Myocyte (in vitro differentiated cells): ENCODE measurements around the gene SYT1. TPM values are rescaled to one million over a fixed set of nuclear protein-coding genes. Genes with fewer than 3 reads are reported as not detected.

Experiments
- DNase-seq: peaks from one replicate; pipeline ENCODE4 v3.0.0-alpha.2; 2012; ENCODE audit warnings: low read depth
- total RNA-seq: library from RNA; depleted of rRNA; stranded (reverse); fragments of >200 nt; gene quantifications from 2 replicates; pipeline ENCODE4 v1.2.3, GENCODE V29; 2014

The SYT1 gene
- total RNA-seq, 1 donor from 2014 or later: 29.6 TPM

DNA sequence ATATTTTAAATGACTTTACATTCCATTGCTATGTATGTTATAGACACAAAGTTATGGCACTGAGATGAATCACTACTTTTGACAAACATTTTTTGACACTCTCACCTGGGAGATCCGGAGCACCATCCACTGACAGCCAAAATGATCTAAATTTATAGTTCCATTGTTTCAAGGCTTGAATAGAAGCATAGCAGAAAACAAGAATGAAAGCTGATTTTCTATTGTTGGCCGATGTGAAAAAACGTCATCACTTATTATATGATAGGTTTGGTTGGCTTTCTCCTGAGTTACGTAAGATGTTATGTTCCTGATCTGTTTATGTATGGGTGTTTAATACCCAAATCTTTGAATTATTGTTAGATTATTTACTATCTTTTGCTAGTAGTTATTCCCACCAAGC, 520.0 kb downstream of the SYT1 start:
- DNase-seq: no peak

- DNase-seq: no peak
These were observed 523.4 kb downstream of the SYT1 start for GRCh38 chr12:79388011-79388410.

GRCh38 chr12:79393842-79394241, 529.3 kb downstream of the SYT1 start:
- DNase-seq: no peak

- DNase-seq: no peak
These were observed 533.0 kb downstream of the SYT1 start for GRCh38 chr12:79397609-79398008.

- no peak for DNase-seq
These were observed 535.9 kb downstream of the SYT1 start for GRCh38 chr12:79400481-79400880.

- no peak for DNase-seq
These were observed 538.0 kb downstream of the SYT1 start for GRCh38 chr12:79402606-79403005.

- no peak for DNase-seq
These were observed 542.4 kb downstream of the SYT1 start for GRCh38 chr12:79406993-79407392.

DNA sequence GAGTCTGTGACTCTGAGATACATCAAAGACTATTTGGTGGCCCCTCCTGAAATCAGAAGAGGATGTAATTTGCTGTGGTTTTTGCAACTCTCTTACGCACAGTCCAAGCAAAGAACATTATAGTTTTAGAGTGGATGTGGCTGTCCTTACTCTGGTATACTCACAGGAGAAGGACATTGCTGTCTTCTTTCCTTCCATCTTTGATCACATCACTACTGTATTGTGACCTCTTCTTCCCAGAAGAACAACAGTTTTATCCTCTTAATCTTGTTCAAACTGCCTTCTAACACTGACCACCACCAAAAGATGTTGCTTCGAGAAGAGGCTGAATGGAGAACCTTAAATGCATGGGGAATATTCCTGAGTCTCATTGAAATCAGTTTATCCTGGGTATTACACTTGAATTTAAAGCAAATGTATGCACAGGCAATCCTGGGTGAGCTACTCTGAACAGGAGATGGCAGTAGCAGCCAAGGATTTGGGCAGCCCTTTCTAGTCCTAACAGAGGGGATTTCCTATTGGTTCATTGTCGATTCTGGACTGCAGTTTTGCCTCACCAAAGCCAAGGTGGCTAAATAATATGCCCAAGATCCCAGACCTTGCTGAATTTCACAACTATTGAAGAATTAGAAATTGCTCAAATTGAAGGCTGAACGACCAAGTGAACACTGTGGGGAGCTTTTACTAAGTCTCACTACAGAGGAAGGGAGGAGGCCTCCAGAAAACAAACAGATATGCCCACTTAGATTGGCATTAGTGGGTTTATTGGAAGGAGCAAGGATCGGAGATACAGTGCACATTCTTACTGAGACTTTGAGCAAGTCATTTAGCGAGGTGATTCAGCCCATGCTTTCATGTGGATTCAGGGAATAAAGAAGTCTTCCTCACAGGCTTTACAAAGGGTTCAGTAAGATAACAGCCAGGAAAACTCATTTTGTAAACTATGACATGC, 543.4 kb downstream of the SYT1 start:
- DNase-seq: peak; percentile 80

- no peak for DNase-seq
These were observed 544.1 kb downstream of the SYT1 start for GRCh38 chr12:79408689-79409088.

DNA sequence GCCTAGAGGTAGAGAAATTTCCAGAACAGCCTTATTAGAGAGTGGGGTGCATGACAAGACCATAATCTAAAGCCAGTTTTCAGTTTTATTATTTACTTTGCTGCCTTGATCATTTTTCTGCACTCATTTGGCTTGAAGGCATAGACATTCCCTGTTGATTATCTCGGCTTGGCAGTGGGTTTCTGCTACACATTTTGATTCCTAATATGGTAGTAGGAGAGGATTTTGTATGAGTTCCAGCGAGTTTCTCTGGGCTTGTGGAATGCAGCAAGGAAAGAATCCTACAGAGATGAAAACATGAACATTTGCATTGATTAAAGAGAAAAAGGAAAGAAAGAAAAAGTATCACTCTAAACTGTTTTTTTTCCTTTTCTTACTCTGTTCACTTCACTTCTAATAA, 545.0 kb downstream of the SYT1 start:
- DNase-seq: peak; percentile 57

GRCh38 chr12:79411791-79412190, 547.2 kb downstream of the SYT1 start:
- DNase-seq: no peak

- DNase-seq: no peak
These were observed 549.2 kb downstream of the SYT1 start for GRCh38 chr12:79413796-79414195.

- no peak for DNase-seq
These were observed 549.7 kb downstream of the SYT1 start for GRCh38 chr12:79414252-79414651.

- no peak for DNase-seq
These were observed 550.7 kb downstream of the SYT1 start for GRCh38 chr12:79415321-79415720.

DNA sequence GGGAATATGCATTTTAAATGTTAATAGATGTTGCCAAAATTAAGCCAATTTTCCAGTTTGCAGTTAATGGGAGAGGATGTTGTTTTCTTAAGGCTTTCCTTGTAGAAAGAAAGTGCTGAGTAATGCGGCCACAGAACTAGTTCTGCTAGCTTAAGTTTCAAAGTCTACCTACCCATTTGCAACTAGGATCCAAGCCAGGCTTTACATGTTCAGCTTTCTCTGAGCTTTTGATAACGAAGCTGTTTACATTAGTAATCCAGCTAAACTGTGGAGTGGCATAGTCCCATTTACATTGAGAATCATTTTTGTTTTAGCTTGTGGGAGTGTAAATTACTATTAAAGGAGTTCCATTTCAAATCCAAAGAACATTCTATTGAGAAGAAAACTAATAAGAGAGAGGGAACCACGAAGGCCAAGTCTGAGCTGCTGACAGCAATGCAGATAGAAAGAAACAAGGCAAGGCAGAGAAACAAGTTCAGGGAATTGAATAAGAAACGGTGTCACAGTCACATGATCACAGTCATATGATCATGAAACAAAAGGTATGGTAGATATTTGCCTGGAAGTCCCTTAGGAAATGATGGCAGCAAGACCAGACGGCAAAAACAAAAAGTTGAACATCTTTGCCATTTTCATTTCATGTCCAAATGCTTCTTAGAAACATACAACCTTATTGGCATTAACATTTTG, 551.3 kb downstream of the SYT1 start:
- no peak for DNase-seq

DNA sequence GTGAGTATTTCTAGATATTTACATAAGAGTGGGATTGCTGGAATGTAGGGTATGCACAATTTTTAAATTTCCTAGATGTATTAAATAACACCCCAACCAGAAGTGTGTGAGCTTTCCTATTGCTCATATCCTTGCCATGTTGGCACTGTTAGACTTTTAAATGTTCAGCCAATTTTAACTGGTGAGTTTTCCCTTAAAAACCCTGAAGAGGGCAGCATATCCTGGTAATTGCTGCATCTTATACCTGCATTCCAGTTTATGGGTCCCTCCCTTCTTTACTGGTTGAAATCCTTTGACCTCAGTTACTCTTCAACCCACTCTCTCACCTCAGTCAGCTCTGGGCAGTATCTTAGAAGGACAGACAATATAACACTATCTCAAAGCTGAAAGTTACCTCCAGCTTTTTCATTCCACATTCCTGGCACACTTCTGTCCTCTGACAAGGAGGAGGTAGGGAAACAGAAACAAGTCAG, 555.6 kb downstream of the SYT1 start:
- peak; percentile 79 for DNase-seq

DNA sequence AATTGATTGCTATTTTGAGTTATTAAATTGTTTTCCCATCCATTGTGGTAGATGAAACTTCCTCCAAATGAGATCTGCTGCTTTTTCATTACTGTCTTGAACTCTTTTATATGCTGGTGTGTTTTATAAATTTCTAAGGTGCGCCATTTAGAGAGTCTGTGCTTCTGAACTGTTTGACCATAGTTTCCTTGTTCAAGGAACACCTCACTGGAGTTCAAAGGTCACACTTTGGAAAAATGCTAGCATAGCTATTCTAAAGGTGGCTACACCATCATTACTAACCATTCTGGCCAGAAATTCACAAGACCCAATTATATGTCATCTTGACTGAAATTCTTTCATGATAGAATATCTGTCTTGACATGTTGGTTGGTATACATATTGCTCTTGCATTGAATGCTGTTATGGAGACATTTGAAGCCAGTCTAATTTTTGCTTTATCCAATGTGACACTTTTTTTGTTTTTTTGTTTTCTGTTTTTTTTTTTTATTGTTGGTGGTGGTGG, 556.7 kb downstream of the SYT1 start:
- DNase-seq: no peak

DNA sequence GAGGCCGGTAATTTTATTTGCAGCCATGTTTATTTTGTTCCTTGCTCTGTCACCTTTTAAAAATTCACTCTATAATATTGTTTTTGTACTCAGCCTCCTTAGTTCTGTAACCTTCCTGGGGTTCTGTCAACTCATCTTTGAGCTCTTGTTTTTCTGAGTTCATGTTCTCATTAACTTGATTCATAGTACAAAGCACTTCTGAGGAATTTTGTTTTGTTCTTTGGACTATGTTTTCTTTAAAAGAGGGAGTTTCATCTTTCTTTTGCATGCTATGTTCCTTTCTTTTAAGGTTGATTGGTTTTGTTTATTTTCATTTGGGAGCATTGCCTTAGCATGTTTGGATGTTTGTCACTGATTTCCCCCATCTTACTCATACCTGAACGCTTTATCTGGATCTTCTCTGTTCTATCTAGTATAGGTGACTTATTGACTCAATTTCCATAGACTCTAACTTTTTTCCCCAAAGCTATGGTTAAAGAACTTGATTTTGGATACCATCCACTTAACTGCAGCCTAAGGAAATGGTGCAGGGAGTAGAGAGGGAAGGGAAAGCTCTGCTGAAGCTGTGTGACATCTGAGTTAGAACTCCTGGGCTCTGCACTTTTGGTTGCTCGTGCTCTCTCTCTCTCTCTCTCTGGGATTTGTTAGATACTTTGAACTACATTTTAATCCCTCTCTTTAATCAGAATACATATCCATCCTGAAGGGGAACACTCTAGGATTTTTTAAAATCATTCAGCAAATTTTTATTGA, 557.7 kb downstream of the SYT1 start:
- no peak for DNase-seq

DNA sequence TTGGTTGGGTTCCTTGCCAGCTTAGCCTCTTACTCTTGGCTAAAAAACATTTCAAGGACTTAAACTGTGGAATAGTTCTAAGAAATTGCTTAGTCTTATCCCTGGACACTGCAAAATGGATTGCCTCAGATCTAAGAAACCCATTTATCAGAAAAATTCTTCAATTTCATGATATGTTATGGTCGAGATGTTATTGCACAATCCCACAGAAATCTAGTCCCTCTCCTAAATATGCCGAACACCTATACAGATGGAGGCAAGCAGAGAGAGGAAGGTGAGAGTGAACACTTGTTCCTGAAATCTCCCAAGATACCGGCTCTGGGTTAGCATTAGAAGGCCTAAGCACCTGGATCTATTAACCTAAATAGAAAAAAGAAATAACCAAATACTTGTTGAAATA, 559.0 kb downstream of the SYT1 start:
- DNase-seq: no peak

GRCh38 chr12:79424109-79424721, 559.6 kb downstream of the SYT1 start:
- DNase-seq: peak; percentile 88

- no peak for DNase-seq
These were observed 561.5 kb downstream of the SYT1 start for GRCh38 chr12:79426121-79426520.
